Glutamatergic neuron (in vitro differentiated cells): ENCODE measurements around the gene PSME2. TPM values are rescaled to one million over a fixed set of nuclear protein-coding genes. Genes with fewer than 3 reads are reported as not detected.
A peak's percentile ranks its signal among the peaks of the same experiment; 100 is the strongest.

Experiments
- DNase-seq: peaks from one replicate; pipeline ENCODE4 v3.0.0; 2022
- H3K27ac Mint-ChIP-seq: one replicate; pipeline ENCODE4 v1.8.0; 2020; ENCODE audit warnings: mild to moderate bottlenecking, mixed read lengths, inconsistent platforms; ENCODE audit not compliant: unreplicated experiment
- H3K27me3 Mint-ChIP-seq: one replicate; pipeline ENCODE4 v1.8.0; 2020; ENCODE audit warnings: mild to moderate bottlenecking, moderate library complexity, mixed read lengths, inconsistent platforms; ENCODE audit not compliant: unreplicated experiment
- H3K36me3 Mint-ChIP-seq: one replicate; pipeline ENCODE4 v1.8.0; 2020; ENCODE audit warnings: mild to moderate bottlenecking, mixed read lengths, inconsistent platforms; ENCODE audit not compliant: unreplicated experiment
- H3K4me1 Mint-ChIP-seq: one replicate; pipeline ENCODE4 v1.8.0; 2020; ENCODE audit warnings: mild to moderate bottlenecking, low read depth, mixed read lengths, inconsistent platforms; ENCODE audit not compliant: unreplicated experiment
- H3K4me3 Mint-ChIP-seq: one replicate; pipeline ENCODE4 v1.8.0; 2020; ENCODE audit warnings: mild to moderate bottlenecking, mixed read lengths, inconsistent platforms; ENCODE audit not compliant: unreplicated experiment
- H3K9me3 Mint-ChIP-seq: one replicate; pipeline ENCODE4 v1.8.0; 2020; ENCODE audit warnings: mild to moderate bottlenecking, moderate library complexity, mixed read lengths, inconsistent platforms; ENCODE audit not compliant: unreplicated experiment
- CTCF ChIP-seq: fragments of 200-600 bp; sonication (generic); IDR thresholded peaks from one replicate; pipeline ENCODE4 v1.5.0; 2021; ENCODE audit not compliant: partially characterized antibody, unreplicated experiment
- total RNA-seq: library from RNA; stranded (reverse); fragmentation: NEBNext Ultra II Directional; extraction: Animal tissue kit (Norgen Biotek cat#: 25700); gene quantifications from one replicate; pipeline ENCODE4 v1.2.1, GENCODE V29; 2021; ENCODE audit not compliant: unreplicated experiment

Gene PSME2
- total RNA-seq, 1 donor from 2014 or later, result 58.9 TPM

- no peak for TF ChIP-seq CTCF
- peak overlapping the region; percentile 59 for H3K27ac Mint-ChIP-seq
- peaks cover 3% of the 10 kb centered on the region for H3K9me3 Mint-ChIP-seq
- no peaks in the 10 kb centered on the region for H3K36me3 Mint-ChIP-seq
- peak overlapping the region; percentile 94 for H3K4me3 Mint-ChIP-seq
- peaks cover 4% of the 10 kb centered on the region for H3K4me1 Mint-ChIP-seq
- no peak for DNase-seq
- peaks cover 3% of the 10 kb centered on the region for H3K27me3 Mint-ChIP-seq
These were observed 26.5 kb upstream of the PSME2 start for GRCh38 chr14:24172871-24173281.

DNA sequence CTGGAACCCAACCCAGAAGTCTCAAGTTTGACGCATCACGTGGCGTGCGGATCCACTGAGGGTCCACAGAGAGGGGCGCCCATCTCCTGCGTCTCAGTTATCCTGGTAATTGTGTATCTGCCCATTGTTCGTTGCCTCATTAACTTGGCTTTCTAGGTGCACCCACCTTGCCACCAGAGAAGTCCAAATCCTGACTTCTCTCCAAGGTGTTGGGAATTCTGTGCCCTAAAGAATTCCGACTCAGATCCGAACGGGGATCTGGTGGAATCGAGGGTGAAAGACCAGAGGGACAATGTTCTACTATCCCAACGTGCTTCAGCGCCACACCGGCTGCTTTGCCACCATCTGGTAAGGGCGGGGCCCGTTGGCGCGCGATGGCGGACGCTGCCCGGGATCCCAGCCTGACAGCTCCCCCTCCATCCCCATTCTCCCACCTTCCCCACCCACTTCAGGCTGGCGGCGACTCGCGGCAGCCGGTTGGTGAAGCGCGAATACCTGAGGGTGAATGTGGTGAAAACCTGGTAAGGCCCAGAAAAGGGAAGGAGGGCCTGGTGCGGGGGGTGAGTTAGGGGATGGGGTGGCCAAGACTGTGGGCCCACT lies 26.0 kb upstream of the PSME2 start:
- Mint-ChIP-seq H3K27me3 (peaks cover 3% of the 10 kb centered on the region), H3K27ac (peak overlapping the region; percentile 88), H3K4me3 (peak overlapping the region; percentile 94), H3K4me1 (peaks cover 4% of the 10 kb centered on the region), H3K9me3 (peaks cover 3% of the 10 kb centered on the region), H3K36me3 (no peaks in the 10 kb centered on the region)
- no peak for TF ChIP-seq CTCF
- DNase-seq, result peak; percentile 36

GRCh38 chr14:24171422-24172260 lies 25.2 kb upstream of the PSME2 start, which contains the start of gene REC8:
TSS of gene REC8 (plus strand) at chr14:24172080. CDS start at chr14:24172553, 473 bp downstream.
- peaks cover 4% of the 10 kb centered on the region for H3K4me1 Mint-ChIP-seq
- peak within 1 kb of the TSS; percentile 94 for H3K4me3 Mint-ChIP-seq
- peaks cover 5% of the 10 kb centered on the region for H3K9me3 Mint-ChIP-seq
- peaks cover 3% of the 10 kb centered on the region for H3K27me3 Mint-ChIP-seq
- H3K27ac Mint-ChIP-seq, result peak within 1 kb of the TSS; percentile 93
- no peaks in the 10 kb centered on the region for H3K36me3 Mint-ChIP-seq
- peak; percentile 97 for DNase-seq
- TF ChIP-seq CTCF, result no peak

DNA sequence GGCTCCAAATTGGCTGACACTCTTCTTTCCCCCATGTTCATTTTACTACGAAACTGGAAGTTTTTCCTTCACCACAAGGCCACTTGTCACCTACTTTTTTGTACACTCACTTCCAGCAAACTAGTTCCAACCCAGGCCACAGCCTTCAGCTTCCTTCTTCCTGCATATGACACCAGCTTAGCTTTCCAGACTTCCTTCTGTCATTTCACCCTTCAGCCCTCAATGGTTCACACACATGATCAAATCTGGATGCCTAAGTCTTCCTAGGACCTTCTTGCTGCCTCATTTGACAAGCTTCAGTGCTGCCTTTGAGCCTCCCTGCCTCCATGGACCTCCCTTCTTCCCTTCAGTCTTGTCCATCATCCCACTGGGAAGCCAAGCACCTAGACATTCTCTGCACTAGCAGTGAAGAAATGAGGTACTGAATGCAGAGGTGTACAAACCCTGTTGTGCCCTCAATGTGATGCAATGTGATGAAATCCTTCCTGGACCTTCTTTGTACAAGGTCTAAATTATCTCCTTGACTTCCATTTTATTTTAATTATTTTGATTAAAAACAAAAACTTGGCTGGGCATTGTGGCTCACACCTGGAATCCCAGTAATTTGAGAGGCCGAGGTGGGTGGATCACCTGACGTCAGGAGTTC lies 21.2 kb upstream of the PSME2 start:
- Mint-ChIP-seq H3K9me3 (peaks cover 5% of the 10 kb centered on the region), H3K4me1 (peaks cover 2% of the 10 kb centered on the region), H3K4me3 (no peak overlapping the region), H3K27me3 (peaks cover 1% of the 10 kb centered on the region), H3K36me3 (peaks cover 4% of the 10 kb centered on the region), H3K27ac (no peak overlapping the region)
- TF ChIP-seq CTCF, result no peak
- DNase-seq, result no peak
